Fibroblast of lung (primary cell): Measurements from ENCODE around the gene MTMR1.

Experiments used
- CTCF ChIP-seq, 2 donors: IDR thresholded peaks in 1 of 2; conservative IDR thresholded peaks in 1 of 2; 1 replicate in 1 of 2; 2 replicates in 1 of 2; pipeline ENCODE4 v1.5.1; 2011 to 2012; ENCODE audit warnings: low read length in 2 of 2, control low read depth in 1 of 2, inconsistent platforms in 1 of 2, low read depth in 1 of 2, mild to moderate bottlenecking in 1 of 2
- EZH2 ChIP-seq: IDR thresholded peaks from 2 replicates; pipeline ENCODE4 v1.5.1; 2012; ENCODE audit warnings: low read length, control low read depth, mild to moderate bottlenecking; ENCODE audit errors: missing control alignments

GRCh38 chrX:150692831-150693724 lies at the start of gene MTMR1:
- TF ChIP-seq CTCF (conservative IDR thresholded peaks at IDR 0.05 in 1 of 2, IDR thresholded peaks at IDR 0.05 in 1 of 2; ENCODE audit: low read depth in 1 of 2, low read length in 2 of 2), result no peak
- TF ChIP-seq EZH2, result no peak
